Osteocyte (in vitro differentiated cells): Measurements from ENCODE around the gene CDC14A. TPM values are rescaled to one million over a fixed set of nuclear protein-coding genes. Genes with fewer than 3 reads are reported as not detected.

Experiments
- DNase-seq: peaks from one replicate; pipeline ENCODE4 v3.0.0; 2021; ENCODE audit warnings: mixed read lengths; ENCODE audit not compliant: unreplicated experiment; ENCODE audit errors: extremely low spot score
- H3K27ac Mint-ChIP-seq: one replicate; pipeline ENCODE4 v1.8.0; 2021; ENCODE audit warnings: mild to moderate bottlenecking, mixed read lengths; ENCODE audit not compliant: unreplicated experiment
- H3K27me3 Mint-ChIP-seq: one replicate; pipeline ENCODE4 v1.8.0; 2021; ENCODE audit warnings: mixed read lengths; ENCODE audit not compliant: unreplicated experiment
- H3K36me3 Mint-ChIP-seq: one replicate; pipeline ENCODE4 v1.8.0; 2021; ENCODE audit warnings: mixed read lengths; ENCODE audit not compliant: unreplicated experiment
- H3K4me1 Mint-ChIP-seq: one replicate; pipeline ENCODE4 v1.8.0; 2021; ENCODE audit warnings: mixed read lengths; ENCODE audit not compliant: unreplicated experiment
- H3K4me3 Mint-ChIP-seq: one replicate; pipeline ENCODE4 v1.8.0; 2021; ENCODE audit warnings: mild to moderate bottlenecking, moderate library complexity, mixed read lengths; ENCODE audit not compliant: unreplicated experiment
- H3K9me3 Mint-ChIP-seq: one replicate; pipeline ENCODE4 v1.8.0; 2021; ENCODE audit warnings: mixed read lengths; ENCODE audit not compliant: unreplicated experiment
- CTCF ChIP-seq: fragments of 200-600 bp; sonication (generic); IDR thresholded peaks from 2 replicates; pipeline ENCODE4 v1.5.0; 2021; ENCODE audit warnings: antibody characterized with exemption, mild to moderate bottlenecking, moderate library complexity
- total RNA-seq: library from RNA; stranded (reverse); gene quantifications from 2 replicates; pipeline ENCODE4 v1.2.1, GENCODE V29; 2021

CDC14A gene
- total RNA-seq, 1 donor from 2014 or later, result 2.8 TPM

- Mint-ChIP-seq H3K36me3 (peaks cover 2% of the 10 kb centered on the region), H3K4me3 (no peak overlapping the region), H3K4me1 (no peaks in the 10 kb centered on the region), H3K27ac (no peak overlapping the region), H3K9me3 (no peaks in the 10 kb centered on the region), H3K27me3 (no peaks in the 10 kb centered on the region)
- TF ChIP-seq CTCF, result no peak
- no peak for DNase-seq
Measured at GRCh38 chr1:100423832-100424337, 71.6 kb downstream of the CDC14A start.

GRCh38 chr1:100428160-100428559 is 75.9 kb downstream of the CDC14A start:
- no peaks in the 10 kb centered on the region for H3K4me1 Mint-ChIP-seq
- no peak overlapping the region for H3K4me3 Mint-ChIP-seq
- peaks cover 2% of the 10 kb centered on the region for H3K36me3 Mint-ChIP-seq
- H3K9me3 Mint-ChIP-seq, result no peaks in the 10 kb centered on the region
- no peak overlapping the region for H3K27ac Mint-ChIP-seq
- TF ChIP-seq CTCF, result no peak
- no peak for DNase-seq
- no peaks in the 10 kb centered on the region for H3K27me3 Mint-ChIP-seq

- Mint-ChIP-seq H3K36me3 (peaks cover 7% of the 10 kb centered on the region), H3K27me3 (no peaks in the 10 kb centered on the region), H3K4me3 (no peak overlapping the region), H3K4me1 (no peaks in the 10 kb centered on the region), H3K9me3 (no peaks in the 10 kb centered on the region), H3K27ac (no peak overlapping the region)
- TF ChIP-seq CTCF, result no peak
- DNase-seq, result no peak
Measured at GRCh38 chr1:100430325-100430756, 78.0 kb downstream of the CDC14A start.

- Mint-ChIP-seq H3K4me3 (no peak overlapping the region), H3K36me3 (peaks cover 8% of the 10 kb centered on the region), H3K27ac (no peak overlapping the region), H3K4me1 (no peaks in the 10 kb centered on the region), H3K9me3 (no peaks in the 10 kb centered on the region), H3K27me3 (no peaks in the 10 kb centered on the region)
- no peak for TF ChIP-seq CTCF
- DNase-seq, result no peak
Measured at GRCh38 chr1:100431954-100432353, 79.6 kb downstream of the CDC14A start.

- no peaks in the 10 kb centered on the region for H3K9me3 Mint-ChIP-seq
- no peak overlapping the region for H3K27ac Mint-ChIP-seq
- peaks cover 6% of the 10 kb centered on the region for H3K36me3 Mint-ChIP-seq
- no peak for TF ChIP-seq CTCF
- no peaks in the 10 kb centered on the region for H3K27me3 Mint-ChIP-seq
- H3K4me1 Mint-ChIP-seq, result no peaks in the 10 kb centered on the region
- DNase-seq, result no peak
- no peak overlapping the region for H3K4me3 Mint-ChIP-seq
Measured at GRCh38 chr1:100433563-100433962, 81.3 kb downstream of the CDC14A start.
